ENCODE results near the gene LYRM1.

DNA sequence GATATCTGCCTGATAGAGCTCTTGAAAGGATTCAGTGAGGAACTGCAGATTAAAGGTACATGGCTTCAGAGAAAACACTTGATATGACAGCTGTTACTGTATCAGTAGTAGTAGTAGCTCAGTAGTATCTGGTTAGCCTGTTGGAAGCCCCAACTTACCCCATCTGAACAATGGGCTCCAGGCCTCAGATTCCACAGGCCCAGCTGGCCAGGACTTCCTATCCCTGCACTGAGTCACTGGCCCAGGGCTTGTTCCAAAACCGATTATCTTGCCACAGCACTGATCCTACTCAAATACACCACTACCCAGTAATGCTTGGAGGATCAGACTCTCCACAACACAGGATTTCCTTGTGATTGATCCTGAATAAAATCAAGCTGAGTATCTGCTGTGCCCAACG, 33.0 kb upstream of the LYRM1 start:
- no peak for TF ChIP-seq CTCF (conservative IDR thresholded peaks at IDR 0.05; ENCODE audit: low read depth, low read length)
- TF ChIP-seq BHLHE40 (IDR thresholded peaks at IDR 0.05; ENCODE audit: low read depth, low read length): no peak
- TF ChIP-seq POLR2A (IDR thresholded peaks at IDR 0.05; ENCODE audit: low read depth, low read length): no peak

All from IMR-90 (cell line).